Stimulated activated CD4-positive, alpha-beta T cell treated with anti-CD3 and anti-CD28 coated beads, TNF-alpha, amount 100 ng/mL, for 1 hour (primary cell): ENCODE measurements around the gene PRKCA.

Experiments used
- DNase-seq, 3 donors: peaks; one replicate each; pipeline ENCODE4 v3.0.0-alpha.2; 2020; ENCODE audit warnings: low read depth in 3 of 3, low spot score in 1 of 3

Gene PRKCA

GRCh38 chr17:66564992-66565465 is 262.6 kb downstream of the PRKCA start:
- no peak for DNase-seq

- peak; percentile 66 to 79 (median 71) for DNase-seq
These were observed 265.1 kb downstream of the PRKCA start for GRCh38 chr17:66567234-66568170.

GRCh38 chr17:66569572-66569971 is 267.2 kb downstream of the PRKCA start:
- DNase-seq, result no peak

- DNase-seq, result no peak
These were observed 268.2 kb downstream of the PRKCA start for GRCh38 chr17:66570447-66571195.

- no peak for DNase-seq
These were observed 269.3 kb downstream of the PRKCA start for GRCh38 chr17:66571745-66572144.

GRCh38 chr17:66573078-66573477 is 270.7 kb downstream of the PRKCA start:
- no peak for DNase-seq

GRCh38 chr17:66574123-66574522 is 271.7 kb downstream of the PRKCA start:
- no peak for DNase-seq

- DNase-seq, result no peak
These were observed 274.1 kb downstream of the PRKCA start for GRCh38 chr17:66576473-66576872.

GRCh38 chr17:66577041-66577440 is 274.6 kb downstream of the PRKCA start:
- DNase-seq, result no peak

GRCh38 chr17:66578781-66579489 is 276.5 kb downstream of the PRKCA start:
- no peak for DNase-seq

GRCh38 chr17:66579556-66579955 is 277.1 kb downstream of the PRKCA start:
- DNase-seq, result no peak

GRCh38 chr17:66580184-66580955 is 278.0 kb downstream of the PRKCA start:
- DNase-seq, result no peak

- DNase-seq, result no peak
These were observed 278.6 kb downstream of the PRKCA start for GRCh38 chr17:66580956-66581391.

GRCh38 chr17:66582373-66583111 is 280.1 kb downstream of the PRKCA start:
- no peak for DNase-seq

- DNase-seq, result no peak
These were observed 280.8 kb downstream of the PRKCA start for GRCh38 chr17:66583112-66583748.

- no peak for DNase-seq
These were observed 282.5 kb downstream of the PRKCA start for GRCh38 chr17:66584927-66585326.

- DNase-seq, result no peak
These were observed 283.1 kb downstream of the PRKCA start for GRCh38 chr17:66585472-66585871.

- no peak for DNase-seq
These were observed 287.5 kb downstream of the PRKCA start for GRCh38 chr17:66589892-66590291.

GRCh38 chr17:66593116-66593515 is 290.7 kb downstream of the PRKCA start:
- no peak for DNase-seq
